DND-41 (cell line): ENCODE results near the gene PLEKHG3.

ENCODE experiments used
- CTCF ChIP-seq: IDR thresholded peaks from 2 replicates; pipeline ENCODE4 v1.5.1; 2012; ENCODE audit warnings: borderline replicate concordance, low read length, moderate library complexity, mild to moderate bottlenecking; ENCODE audit not compliant: poor library complexity, severe bottlenecking; ENCODE audit errors: extremely low read depth
- EZH2 ChIP-seq: IDR thresholded peaks from 3 replicates; pipeline ENCODE4 v1.6.1; 2012; ENCODE audit warnings: borderline replicate concordance, low read depth, mild to moderate bottlenecking, moderate library complexity, low read length, inconsistent platforms; ENCODE audit not compliant: severe bottlenecking

GRCh38 chr14:64709126-64709525, 4.9 kb downstream of the PLEKHG3 start:
- TF ChIP-seq CTCF, result no peak
- TF ChIP-seq EZH2, result no peak
